Effector memory CD4-positive, alpha-beta T cell (primary cell): Measurements from ENCODE around the gene SPTBN2.

ENCODE experiments used
- DNase-seq, 3 donors: peaks; one replicate each; pipeline ENCODE4 v3.0.0-alpha.2; 2020
- H3K27ac ChIP-seq: 2 replicates; pipeline ENCODE4 v1.7.0; 2013; ENCODE audit warnings: mild to moderate bottlenecking, low read length, moderate library complexity; ENCODE audit not compliant: insufficient read depth, poor library complexity, severe bottlenecking
- H3K27me3 ChIP-seq: replicated peaks from 2 replicates; pipeline ENCODE4 v1.7.0; 2013; ENCODE audit warnings: mild to moderate bottlenecking, low read length; ENCODE audit not compliant: insufficient read depth, control insufficient read depth, poor library complexity, severe bottlenecking
- H3K36me3 ChIP-seq: 2 replicates; pipeline ENCODE4 v1.7.0; 2013; ENCODE audit warnings: mild to moderate bottlenecking, low read length, moderate library complexity; ENCODE audit not compliant: control insufficient read depth, insufficient read depth
- H3K4me1 ChIP-seq: 2 replicates; pipeline ENCODE4 v1.7.0; 2013; ENCODE audit warnings: low read length, mild to moderate bottlenecking; ENCODE audit not compliant: control insufficient read depth, insufficient read depth, poor library complexity, severe bottlenecking
- H3K4me3 ChIP-seq: 2 replicates; pipeline ENCODE4 v1.7.0; 2013; ENCODE audit warnings: low read length, low read depth, mild to moderate bottlenecking; ENCODE audit not compliant: insufficient read depth, poor library complexity, severe bottlenecking
- H3K9me3 ChIP-seq: 2 replicates; pipeline ENCODE4 v1.7.0; 2013; ENCODE audit warnings: mild to moderate bottlenecking, low read length, moderate library complexity; ENCODE audit not compliant: control insufficient read depth

SPTBN2 gene

GRCh38 chr11:66744485-66745355 lies 15.7 kb upstream of the SPTBN2 start:
- Histone ChIP-seq H3K4me1 (peaks cover 6% of the 10 kb centered on the region), H3K4me3 (peak overlapping the region; percentile 72), H3K9me3 (no peaks in the 10 kb centered on the region), H3K36me3 (no peaks in the 10 kb centered on the region), H3K27me3 (no peaks in the 10 kb centered on the region), H3K27ac (peak overlapping the region; percentile 75)
- peak; percentile 84 to 86 (median 86) for DNase-seq

- H3K27ac ChIP-seq: no peak overlapping the region
- DNase-seq: no peak
- H3K27me3 ChIP-seq: no peaks in the 10 kb centered on the region
- H3K4me3 ChIP-seq: no peak overlapping the region
- H3K9me3 ChIP-seq: no peaks in the 10 kb centered on the region
- no peaks in the 10 kb centered on the region for H3K36me3 ChIP-seq
- H3K4me1 ChIP-seq: peaks cover 6% of the 10 kb centered on the region
Observed at GRCh38 chr11:66743271-66743968, 14.4 kb upstream of the SPTBN2 start.

- H3K27me3 ChIP-seq: no peaks in the 10 kb centered on the region
- DNase-seq: no peak
- no peak overlapping the region for H3K27ac ChIP-seq
- no peaks in the 10 kb centered on the region for H3K9me3 ChIP-seq
- no peak overlapping the region for H3K4me3 ChIP-seq
- peaks cover 6% of the 10 kb centered on the region for H3K4me1 ChIP-seq
- no peaks in the 10 kb centered on the region for H3K36me3 ChIP-seq
Observed at GRCh38 chr11:66741153-66741552, 12.1 kb upstream of the SPTBN2 start.

GRCh38 chr11:66739983-66740382 lies 11.0 kb upstream of the SPTBN2 start:
- Histone ChIP-seq H3K4me3 (no peak overlapping the region), H3K36me3 (no peaks in the 10 kb centered on the region), H3K27me3 (no peaks in the 10 kb centered on the region), H3K4me1 (peaks cover 6% of the 10 kb centered on the region), H3K9me3 (no peaks in the 10 kb centered on the region), H3K27ac (no peak overlapping the region)
- DNase-seq: no peak

- Histone ChIP-seq H3K4me1 (no peaks in the 10 kb centered on the region), H3K9me3 (no peaks in the 10 kb centered on the region), H3K27ac (no peak overlapping the region), H3K36me3 (no peaks in the 10 kb centered on the region), H3K27me3 (no peaks in the 10 kb centered on the region), H3K4me3 (no peak overlapping the region)
- DNase-seq: no peak
Observed at GRCh38 chr11:66734215-66734614, 5.2 kb upstream of the SPTBN2 start.

GRCh38 chr11:66729447-66729846 lies 431 bp upstream of the SPTBN2 start:
- no peak for DNase-seq
- Histone ChIP-seq H3K36me3 (no peaks in the 10 kb centered on the region), H3K27me3 (peaks cover 28% of the 10 kb centered on the region), H3K9me3 (no peaks in the 10 kb centered on the region), H3K4me1 (peaks cover 8% of the 10 kb centered on the region), H3K4me3 (no peak overlapping the region), H3K27ac (no peak overlapping the region)

- no peaks in the 10 kb centered on the region for H3K36me3 ChIP-seq
- H3K27ac ChIP-seq: no peak overlapping the region
- H3K4me3 ChIP-seq: no peak overlapping the region
- peaks cover 8% of the 10 kb centered on the region for H3K4me1 ChIP-seq
- no peak for DNase-seq
- no peaks in the 10 kb centered on the region for H3K9me3 ChIP-seq
- H3K27me3 ChIP-seq: peaks cover 28% of the 10 kb centered on the region
Observed at GRCh38 chr11:66728038-66728692, 851 bp downstream of the SPTBN2 start.

- peak overlapping the region; percentile 37 for H3K4me3 ChIP-seq
- H3K27me3 ChIP-seq: peaks cover 28% of the 10 kb centered on the region
- no peak for DNase-seq
- H3K36me3 ChIP-seq: no peaks in the 10 kb centered on the region
- no peak overlapping the region for H3K27ac ChIP-seq
- peaks cover 8% of the 10 kb centered on the region for H3K4me1 ChIP-seq
- H3K9me3 ChIP-seq: no peaks in the 10 kb centered on the region
Observed at GRCh38 chr11:66727282-66728037, 1.6 kb downstream of the SPTBN2 start.

GRCh38 chr11:66725647-66726046 lies 3.4 kb downstream of the SPTBN2 start:
- no peak for DNase-seq
- Histone ChIP-seq H3K4me3 (no peak overlapping the region), H3K27me3 (peaks cover 28% of the 10 kb centered on the region), H3K36me3 (no peaks in the 10 kb centered on the region), H3K4me1 (peaks cover 8% of the 10 kb centered on the region), H3K27ac (no peak overlapping the region), H3K9me3 (no peaks in the 10 kb centered on the region)
